Measurements from ENCODE around the gene C12orf75. TPM values are rescaled to one million over a fixed set of nuclear protein-coding genes. Genes with fewer than 3 reads are reported as not detected.
A peak's percentile ranks its signal among the peaks of the same experiment; 100 is the strongest.

The C12orf75 gene
- total and polyA plus RNA-seq, 2 of the 13 experiments (the other 11 are each of a cell fraction or from before 2014, with no cell fraction given): 16.1 to 19.8 TPM

GRCh38 chr12:105382771-105383622 is 52.5 kb downstream of the C12orf75 start:
- Histone ChIP-seq H3K9me3 (ENCODE audit: low read length) (no peaks in the 10 kb centered on the region), H3K4me3 (replicated peaks in 1 of 3; ENCODE audit: insufficient read depth in 1 of 3, low read depth in 2 of 3, low read length in 3 of 3) (peak overlapping the region in 2 of 3 experiments; percentile 26 to 50; a peak in 3 of 6 replicates), H4K20me1 (ENCODE audit: insufficient read depth, low read length) (no peaks in the 10 kb centered on the region), H3K4me2 (ENCODE audit: low read depth, low read length) (peak overlapping the region; percentile 79), H2AFZ (ENCODE audit: low read length) (peak overlapping the region; percentile 83), H3K9ac (ENCODE audit: insufficient read depth, low read depth, low read length) (peak overlapping the region; percentile 36; the same call in 1 of the 2 replicates), H3K27ac (ENCODE audit: extremely low read length, insufficient read depth, low read length) (no peak overlapping the region), H3K27me3 (ENCODE audit: control insufficient read depth in 1 of 2, insufficient read depth in 2 of 2, low read length in 2 of 2) (no peaks in the 10 kb centered on the region), H3K4me1 (ENCODE audit: insufficient read depth, low read length) (peaks cover 7% of the 10 kb centered on the region), H3K79me2 (ENCODE audit: insufficient read depth, low read length) (no peaks in the 10 kb centered on the region), H3K36me3 (replicated peaks in 1 of 2; ENCODE audit: control insufficient read depth in 1 of 2, insufficient read depth in 2 of 2, low read length in 2 of 2) (no peaks in the 10 kb centered on the region)
- intact Hi-C loops (cut with micrococcal nuclease; ENCODE audit: unreplicated experiment) (loop anchor here (2.0 to 5.0 kb wide), 2 partner anchors 104 to 146 kb away; partner anchors contain the start of gene APPL2), in situ Hi-C loops (cut with HindIII; ENCODE audit: extremely low pct_ligation_motif_present, low pct_unique_long_range_greater_than_20kb) (loop anchor here (5.0 to 25.0 kb wide), 2 partner anchors 106 to 396 kb away; partner anchors contain the start of gene NOPCHAP1)
- ChIA-PET POLR2A (no interaction called here), CTCF (ENCODE audit: low intra/inter-chr PET ratio, low total read pairs) (interaction anchor here (1.3 to 1.6 kb wide), 2 partner anchors 104 to 105 kb away, joined by 3 to 6 read pairs; no protein-coding TSS in a partner anchor)
- no TSS peak for BruUV-seq (replicated peaks)
- WGBS (ENCODE audit: low lambda C conversion rate): 39% methylated on average over 15 of the region's 18 CpGs
- peak; percentile 55 for FAIRE-seq
- ATAC-seq: peak; percentile 77
- DNase-seq (ENCODE audit: low spot score): peak; percentile 55
- no peak for TF ChIP-seq THYN1 (CRISPR knock-in tag; IDR thresholded peaks at IDR 0.05; ENCODE audit: borderline replicate concordance, low read depth)
- TF ChIP-seq ZNF362 (CRISPR knock-in tag; IDR thresholded peaks at IDR 0.05; ENCODE audit: borderline replicate concordance): peak; percentile 12; the same call in 1 of the 2 replicates
- peak; percentile 78 for TF ChIP-seq CTCF (CRISPR knock-in tag; IDR thresholded peaks at IDR 0.05)
- TF ChIP-seq ARID3A (IDR thresholded peaks at IDR 0.05; ENCODE audit: low read depth, low read length): peak; percentile 42; the same call in 1 of the 2 replicates
- TF ChIP-seq ZNF317 (CRISPR knock-in tag; IDR thresholded peaks at IDR 0.05): no peak
- no peak for TF ChIP-seq ZNF550 (CRISPR knock-in tag; IDR thresholded peaks at IDR 0.05; ENCODE audit: borderline replicate concordance)
- peak; percentile 89 for TF ChIP-seq STAG1 (CRISPR knock-in tag; IDR thresholded peaks at IDR 0.05)
- no peak for TF ChIP-seq TCF12 (IDR thresholded peaks at IDR 0.05)
- no peak for TF ChIP-seq TCF12 (CRISPR knock-in tag; IDR thresholded peaks at IDR 0.05)
- no peak for TF ChIP-seq PREB (CRISPR knock-in tag; IDR thresholded peaks at IDR 0.05)
- TF ChIP-seq PRDM4 (CRISPR knock-in tag; IDR thresholded peaks at IDR 0.05; ENCODE audit: borderline replicate concordance): no peak
- TF ChIP-seq ZNF496 (CRISPR knock-in tag; IDR thresholded peaks at IDR 0.05; ENCODE audit: insufficient replicate concordance): no peak

Measured in HepG2 (cell line).